HG03378 (cell line): ENCODE data around the gene TMEM267.
"Not testable (repeated sequence)": the region's sequence is repeated elsewhere in the genome, so short reads cannot be mapped to it uniquely, and the experiment has no call there.

Experiments used
- ATAC-seq: cut with Tn5 transposase; IDR thresholded peaks from one replicate; pipeline ENCODE4 v1.9.1; 2021; ENCODE audit warnings: mild to moderate bottlenecking, moderate library complexity; ENCODE audit not compliant: unreplicated experiment

Gene TMEM267

GRCh38 chr5:43483298-43484105, at the start of gene TMEM267:
Gene TMEM267, minus strand, starts transcription at chr5:43483865. Its CDS starts 29,896 bp downstream, at chr5:43453969.
- peak; percentile 55 for ATAC-seq

GRCh38 chr5:43530648-43531047, 47.0 kb upstream of the TMEM267 start:
- no peak for ATAC-seq

GRCh38 chr5:43523662-43524072, 40.0 kb upstream of the TMEM267 start:
- ATAC-seq: no peak

GRCh38 chr5:43520615-43521014, 37.0 kb upstream of the TMEM267 start:
- no peak for ATAC-seq

GRCh38 chr5:43515678-43516048, 32.0 kb upstream of the TMEM267 start:
- ATAC-seq: no peak

GRCh38 chr5:43514816-43515677, 31.4 kb upstream of the TMEM267 start, which contains the start of gene C5orf34:
Gene C5orf34, minus strand, starts transcription at chr5:43515148. Its CDS starts 5,809 bp downstream, at chr5:43509339.
- ATAC-seq: peak; percentile 98

- ATAC-seq: peak; percentile 12
Measured at GRCh38 chr5:43514471-43514815, 30.8 kb upstream of the TMEM267 start.

- no peak for ATAC-seq
Measured at GRCh38 chr5:43514025-43514424, 30.4 kb upstream of the TMEM267 start.

- ATAC-seq: not testable (repeated sequence)
Measured at GRCh38 chr5:43511062-43511461, 27.4 kb upstream of the TMEM267 start.

GRCh38 chr5:43498581-43498980, 14.9 kb upstream of the TMEM267 start:
- no peak for ATAC-seq

- no peak for ATAC-seq
Measured at GRCh38 chr5:43497311-43498104, 13.8 kb upstream of the TMEM267 start.

- ATAC-seq: no peak
Measured at GRCh38 chr5:43491326-43491725, 7.7 kb upstream of the TMEM267 start.

- no peak for ATAC-seq
Measured at GRCh38 chr5:43486353-43486752, 2.7 kb upstream of the TMEM267 start.

- ATAC-seq: no peak
Measured at GRCh38 chr5:43485406-43485805, 1.7 kb upstream of the TMEM267 start.

GRCh38 chr5:43484106-43484849, 613 bp upstream of the TMEM267 start:
- peak; percentile 76 for ATAC-seq

- ATAC-seq: no peak
Measured at GRCh38 chr5:43482490-43483297, 971 bp downstream of the TMEM267 start.

GRCh38 chr5:43469671-43470391, 13.8 kb downstream of the TMEM267 start:
- ATAC-seq: no peak

GRCh38 chr5:43467100-43467499, 16.6 kb downstream of the TMEM267 start:
- ATAC-seq: no peak

- not testable (repeated sequence) for ATAC-seq
Measured at GRCh38 chr5:43465455-43465854, 18.2 kb downstream of the TMEM267 start.
